Measurements from ENCODE around the gene PLEKHA5. TPM values are rescaled to one million over a fixed set of nuclear protein-coding genes. Genes with fewer than 3 reads are reported as not detected.

PLEKHA5 gene
- total RNA-seq, 4 donors from 2014 or later = 21.3 to 22.9 (median 21.4) TPM

DNA sequence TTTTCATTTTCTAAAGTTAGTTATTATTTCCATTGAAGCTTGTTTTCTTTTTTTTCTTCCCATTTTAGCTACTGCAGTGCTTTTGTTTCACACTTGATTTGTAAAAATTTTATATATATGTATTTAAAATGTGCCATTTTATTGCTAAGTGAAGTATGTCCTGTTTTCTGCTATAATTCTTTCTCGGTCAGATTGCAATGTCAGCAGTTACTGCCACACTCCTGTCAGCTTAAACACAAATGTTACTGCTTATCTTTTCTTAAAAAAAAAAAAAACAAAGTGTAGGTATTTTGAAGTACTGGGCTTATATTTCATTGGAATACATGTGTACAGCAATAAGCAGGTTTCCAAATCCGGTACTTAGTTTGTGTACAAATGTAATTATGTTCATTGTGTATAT, 246.4 kb downstream of the PLEKHA5 start:
- Histone ChIP-seq H3K4me1 (no peaks in the 10 kb centered on the region), H3K9me3 (no peaks in the 10 kb centered on the region), H3K27me3 (no peaks in the 10 kb centered on the region), H3K27ac (no peak overlapping the region), H3K4me3 (no peak overlapping the region), H3K36me3 (peaks cover 0 to 30% (median 0%) of the 10 kb centered on the region in 3 donors)
- no peak for DNase-seq (ENCODE audit: low spot score in 2 of 2)
- WGBS, 2 donors = 79 to 84% methylated on average over 2 of the region's 2 CpGs
- TF ChIP-seq, protein P1, sequence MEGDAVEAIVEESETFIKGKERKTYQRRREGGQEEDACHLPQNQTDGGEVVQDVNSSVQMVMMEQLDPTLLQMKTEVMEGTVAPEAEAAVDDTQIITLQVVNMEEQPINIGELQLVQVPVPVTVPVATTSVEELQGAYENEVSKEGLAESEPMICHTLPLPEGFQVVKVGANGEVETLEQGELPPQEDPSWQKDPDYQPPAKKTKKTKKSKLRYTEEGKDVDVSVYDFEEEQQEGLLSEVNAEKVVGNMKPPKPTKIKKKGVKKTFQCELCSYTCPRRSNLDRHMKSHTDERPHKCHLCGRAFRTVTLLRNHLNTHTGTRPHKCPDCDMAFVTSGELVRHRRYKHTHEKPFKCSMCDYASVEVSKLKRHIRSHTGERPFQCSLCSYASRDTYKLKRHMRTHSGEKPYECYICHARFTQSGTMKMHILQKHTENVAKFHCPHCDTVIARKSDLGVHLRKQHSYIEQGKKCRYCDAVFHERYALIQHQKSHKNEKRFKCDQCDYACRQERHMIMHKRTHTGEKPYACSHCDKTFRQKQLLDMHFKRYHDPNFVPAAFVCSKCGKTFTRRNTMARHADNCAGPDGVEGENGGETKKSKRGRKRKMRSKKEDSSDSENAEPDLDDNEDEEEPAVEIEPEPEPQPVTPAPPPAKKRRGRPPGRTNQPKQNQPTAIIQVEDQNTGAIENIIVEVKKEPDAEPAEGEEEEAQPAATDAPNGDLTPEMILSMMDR (IDR thresholded peaks at IDR 0.05) = no peak
- TF ChIP-seq EP300 (IDR thresholded peaks at IDR 0.05) (no peak), POLR2A (IDR thresholded peaks at IDR 0.05) (no peak)

DNA sequence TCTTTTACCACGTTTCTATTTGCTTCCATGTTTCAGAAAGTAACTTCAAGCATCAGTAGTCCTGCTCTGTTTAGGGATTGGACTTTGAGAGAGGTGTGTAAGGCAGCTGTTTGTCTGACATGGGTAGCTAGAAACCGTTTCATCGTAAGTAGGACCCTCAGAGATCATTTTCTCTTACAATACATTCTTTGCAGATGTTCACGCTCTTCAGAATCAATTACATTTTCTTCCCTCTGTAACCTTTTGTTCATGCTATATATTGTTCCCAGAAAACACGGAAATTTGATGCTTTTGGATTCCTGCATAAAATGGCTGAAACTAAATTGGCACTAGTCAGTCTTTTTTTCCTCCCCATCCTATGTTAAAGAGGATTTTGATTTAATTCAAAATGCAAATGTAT, 247.2 kb downstream of the PLEKHA5 start:
- TF ChIP-seq EP300 (IDR thresholded peaks at IDR 0.05) (no peak), POLR2A (IDR thresholded peaks at IDR 0.05) (no peak)
- TF ChIP-seq, protein P1 (IDR thresholded peaks at IDR 0.05) = no peak
- no peaks in the 10 kb centered on the region for H3K9me3 ChIP-seq
- H3K27ac ChIP-seq = no peak overlapping the region
- H3K27me3 ChIP-seq = no peaks in the 10 kb centered on the region
- WGBS, 2 donors = 61 to 63% methylated on average over 5 of the region's 5 CpGs
- peaks cover 0 to 22% (median 0%) of the 10 kb centered on the region in 3 donors for H3K36me3 ChIP-seq
- no peak overlapping the region for H3K4me3 ChIP-seq
- H3K4me1 ChIP-seq = no peaks in the 10 kb centered on the region
- no peak for DNase-seq (ENCODE audit: low spot score in 2 of 2)

DNA sequence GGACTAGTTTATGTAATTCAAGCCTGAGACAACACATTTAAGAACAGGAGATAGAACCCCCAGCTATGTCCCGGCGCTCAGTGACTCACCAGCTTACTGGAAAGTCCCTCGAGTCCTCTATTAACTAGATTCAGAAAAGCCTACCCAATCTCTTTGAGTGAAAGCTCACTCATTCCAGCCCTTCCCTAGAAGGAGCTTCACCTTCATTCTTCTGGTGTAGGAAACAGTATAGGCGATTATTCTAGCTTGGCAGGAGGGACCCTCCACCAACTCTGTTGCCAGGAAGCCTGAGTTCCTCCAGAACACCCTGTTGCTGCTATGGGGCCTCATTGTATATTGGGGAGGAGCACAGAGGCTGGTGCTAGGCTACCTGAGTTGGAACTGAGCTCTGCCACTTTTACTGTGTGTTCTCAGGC, 252.6 kb downstream of the PLEKHA5 start:
- Histone ChIP-seq H3K36me3 (peaks cover 0 to 8% (median 0%) of the 10 kb centered on the region in 3 donors), H3K4me3 (no peak overlapping the region), H3K27me3 (no peaks in the 10 kb centered on the region), H3K27ac (no peak overlapping the region), H3K9me3 (no peaks in the 10 kb centered on the region), H3K4me1 (no peaks in the 10 kb centered on the region)
- 46 to 50% methylated on average over 4 of the region's 4 CpGs for WGBS, 2 donors
- no peak for DNase-seq (ENCODE audit: low spot score in 2 of 2)
- TF ChIP-seq EP300 (IDR thresholded peaks at IDR 0.05) = no peak

DNA sequence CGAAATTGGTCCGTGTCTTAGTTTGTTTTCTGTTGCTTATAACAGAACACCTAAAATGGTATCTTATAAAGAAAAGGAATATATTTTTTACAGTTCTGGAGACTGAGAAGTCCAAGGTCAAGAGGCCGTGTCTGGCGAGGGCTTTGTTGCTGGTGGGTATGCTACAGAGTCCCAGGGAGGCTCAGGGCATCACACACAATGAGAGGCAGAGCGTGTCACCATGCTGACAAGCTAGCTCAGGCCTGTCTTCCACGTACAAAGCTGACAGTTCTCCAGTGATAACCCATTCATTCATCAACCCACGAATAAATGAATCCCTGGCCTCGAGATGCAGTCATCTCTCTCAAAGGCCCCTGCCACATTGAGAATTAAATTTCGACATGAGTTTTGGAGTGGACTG, 253.0 kb downstream of the PLEKHA5 start:
- H3K9me3 ChIP-seq = no peaks in the 10 kb centered on the region
- DNase-seq (ENCODE audit: low spot score in 2 of 2) = no peak
- H3K27ac ChIP-seq = no peak overlapping the region
- H3K4me3 ChIP-seq = no peak overlapping the region
- 89% methylated on average over 9 of the region's 9 CpGs for WGBS, 2 donors
- no peak for TF ChIP-seq EP300 (IDR thresholded peaks at IDR 0.05)
- TF ChIP-seq POLR2A (IDR thresholded peaks at IDR 0.05) = no peak
- TF ChIP-seq, protein P1 (IDR thresholded peaks at IDR 0.05) = no peak
- H3K4me1 ChIP-seq = no peaks in the 10 kb centered on the region
- H3K27me3 ChIP-seq = no peaks in the 10 kb centered on the region
- peaks cover 0 to 8% (median 0%) of the 10 kb centered on the region in 3 donors for H3K36me3 ChIP-seq

DNA sequence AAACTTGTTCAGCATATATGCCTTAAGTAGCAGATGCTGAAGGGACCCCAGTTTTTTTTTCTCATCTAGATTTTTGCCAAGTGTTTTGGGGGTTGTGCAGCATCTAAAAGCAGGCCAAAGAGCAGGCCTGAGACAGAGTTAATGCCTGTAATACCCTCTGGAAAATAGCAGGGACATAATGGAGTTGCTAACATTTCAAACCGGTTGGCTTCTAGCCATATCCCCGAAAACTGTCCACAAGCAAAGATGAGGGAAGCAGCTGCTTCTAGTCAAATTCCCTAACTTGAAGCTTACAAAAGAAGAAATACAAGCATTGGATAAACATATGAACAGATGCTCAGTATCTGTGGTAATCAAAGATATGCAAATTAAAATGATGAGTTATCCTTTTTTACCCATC, 257.6 kb downstream of the PLEKHA5 start:
- 45 to 55% methylated on average over 2 of the region's 2 CpGs for WGBS, 2 donors
- DNase-seq (ENCODE audit: low spot score in 2 of 2) = no peak
- no peaks in the 10 kb centered on the region for H3K27me3 ChIP-seq
- no peaks in the 10 kb centered on the region for H3K9me3 ChIP-seq
- H3K4me3 ChIP-seq = no peak overlapping the region
- no peak overlapping the region for H3K27ac ChIP-seq
- no peaks in the 10 kb centered on the region for H3K36me3 ChIP-seq
- H3K4me1 ChIP-seq = no peaks in the 10 kb centered on the region
- TF ChIP-seq, protein P1 (IDR thresholded peaks at IDR 0.05) = no peak
- no peak for TF ChIP-seq POLR2A (IDR thresholded peaks at IDR 0.05)
- TF ChIP-seq EP300 (IDR thresholded peaks at IDR 0.05) = no peak

DNA sequence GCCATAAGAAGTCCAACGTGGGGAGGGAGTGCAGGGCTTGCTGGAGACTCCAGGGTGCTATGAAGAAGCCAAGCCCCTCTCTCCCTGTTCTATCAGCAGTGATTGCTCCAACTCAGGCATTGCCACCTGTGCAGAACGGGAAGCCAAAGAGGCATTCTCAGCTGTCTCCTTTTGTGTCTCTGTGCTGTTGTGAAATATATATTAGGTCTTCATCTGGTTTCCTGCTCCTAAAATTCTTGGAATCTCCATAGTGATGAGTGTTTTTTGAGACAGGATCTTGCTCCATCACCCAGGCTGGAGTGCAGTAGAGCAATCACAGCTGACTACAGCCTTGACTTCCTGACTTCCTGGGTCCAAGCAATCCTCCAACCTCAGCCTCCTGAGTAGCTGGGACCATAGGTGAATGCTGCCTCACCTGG, 258.6 kb downstream of the PLEKHA5 start:
- H3K4me1 ChIP-seq = no peaks in the 10 kb centered on the region
- no peak for DNase-seq (ENCODE audit: low spot score in 2 of 2)
- no peak for TF ChIP-seq EP300 (IDR thresholded peaks at IDR 0.05)
- 70 to 77% methylated on average over 2 of the region's 2 CpGs for WGBS, 2 donors
- H3K4me3 ChIP-seq = no peak overlapping the region
- H3K36me3 ChIP-seq = no peaks in the 10 kb centered on the region
- no peaks in the 10 kb centered on the region for H3K9me3 ChIP-seq
- H3K27me3 ChIP-seq = no peaks in the 10 kb centered on the region
- H3K27ac ChIP-seq = no peak overlapping the region
